Right ventricle myocardium inferior (tissue), 1 donor: ENCODE data around the gene TRAK2. TPM values are rescaled to one million over a fixed set of nuclear protein-coding genes. Genes with fewer than 3 reads are reported as not detected.
"Not testable (repeated sequence)": the region's sequence is repeated elsewhere in the genome, so short reads cannot be mapped to it uniquely, and the experiment has no call there.

ENCODE experiments used
- ATAC-seq: fragments of 200-7000 bp; cut with Tn5 transposase; one replicate; pipeline ENCODE4 v1.9.1; 2020; ENCODE audit warnings: mild to moderate bottlenecking, moderate library complexity
- DNase-seq: peaks from one replicate; pipeline ENCODE4 v3.0.0; 2021; ENCODE audit errors: missing footprints
- intact Hi-C: fragments of 100-400 bp; cut with DNase I; formaldehyde crosslinking; loops from one replicate; pipeline ENCODE4 v1.11.0; 2022
- long read RNA-seq: library from polyadenylated mRNA; unstranded; transcript quantifications from one replicate; pipeline ENCODE4 v2.0.0, GENCODE V29; 2021
- total RNA-seq: library from RNA; stranded (reverse); fragmentation: NEBNext Ultra II Directional; extraction: Animal tissue kit (Norgen Biotek cat#: 25700); gene quantifications from one replicate; pipeline ENCODE4 v1.2.1, GENCODE V29; 2021
- donor health status: DM: no; HTN: yes; CAD: no; lungs with severe emphysema.

TRAK2 gene
- total RNA-seq, result 163 TPM
- long read RNA-seq, full-length matches to known transcripts, result 12 of 29 reads
- long read RNA-seq, partial matches to known transcripts, result 6 of 29 reads
- long read RNA-seq, other reads (novel, unspliced or antisense), result 11 of 29 reads

DNA sequence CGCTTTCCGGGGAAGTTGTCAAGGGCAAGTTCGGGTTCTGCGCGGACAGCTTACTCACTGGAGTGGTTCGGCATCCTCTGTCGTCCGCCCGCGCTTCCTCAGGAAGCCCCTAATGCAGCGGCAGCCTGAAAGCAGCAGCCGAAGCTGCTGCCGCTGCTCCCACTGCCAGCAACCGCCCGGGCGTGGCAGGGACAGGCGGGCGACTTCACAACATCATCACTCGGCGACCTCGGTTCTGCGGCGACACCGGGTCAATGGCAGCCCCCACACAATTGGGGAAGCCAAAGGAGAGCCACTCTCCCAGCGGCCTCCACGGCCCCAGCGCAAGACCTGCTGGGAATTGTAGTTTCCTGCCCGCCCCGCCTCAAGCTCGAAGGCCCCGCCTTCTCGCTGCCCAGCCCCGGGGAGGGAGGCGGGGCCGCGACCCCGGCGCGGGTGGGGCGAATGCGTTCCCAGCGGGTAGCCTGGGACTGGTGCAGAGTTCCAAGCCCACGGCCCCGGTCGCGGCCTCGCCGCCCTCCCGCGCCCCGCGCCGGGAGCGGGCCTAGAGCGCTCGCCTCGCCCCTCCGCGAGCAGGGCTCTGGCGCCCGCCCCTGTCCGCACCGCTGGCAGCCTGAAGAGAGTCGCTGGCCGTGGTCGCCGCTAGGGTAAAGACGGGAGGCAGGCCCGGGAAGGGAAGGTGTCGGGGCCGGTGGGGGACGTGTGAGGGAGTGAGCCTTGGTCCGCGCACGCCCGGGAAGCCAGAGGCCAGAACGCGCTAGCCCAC, at the start of gene TRAK2, which contains the start of gene STRADB:
TSS of gene TRAK2 (minus strand) at position 167 of the 766 bp plus-strand sequence. CDS start 30,951 bp downstream, outside the sequence.
TSS of gene STRADB (plus strand) at position 449 of the 766 bp plus-strand sequence. CDS start 3,101 bp downstream, outside the sequence.
- DNase-seq (peak; percentile 97), ATAC-seq (peak; percentile 98)
- intact Hi-C loops, result loop anchor here (1.0 to 10.0 kb wide), 4 partner anchors 18 to 217 kb away; partner anchors contain the start of gene TMEM237

GRCh38 chr2:201500534-201500933, 49.3 kb upstream of the TRAK2 start:
- DNase-seq (no peak), ATAC-seq (no peak)
- intact Hi-C loops, result no loop called here

- intact Hi-C loops, result no loop called here
Measured at GRCh38 chr2:201496785-201497184, 45.5 kb upstream of the TRAK2 start.

GRCh38 chr2:201490291-201490690, 39.0 kb upstream of the TRAK2 start:
- intact Hi-C loops, result no loop called here
- DNase-seq (no peak), ATAC-seq (no peak)

More at GRCh38 chr2:201496785-201497184, 45.5 kb upstream of the TRAK2 start:
- ATAC-seq, result no peak
- DNase-seq, result no peak

- intact Hi-C loops, result no loop called here
- no peak for ATAC-seq
Measured at GRCh38 chr2:201484805-201485204, 33.5 kb upstream of the TRAK2 start.

GRCh38 chr2:201483758-201484157, 32.5 kb upstream of the TRAK2 start:
- ATAC-seq, DNase-seq, intact Hi-C loops: not testable (repeated sequence)

More at GRCh38 chr2:201484805-201485204, 33.5 kb upstream of the TRAK2 start:
- no peak for DNase-seq

DNA sequence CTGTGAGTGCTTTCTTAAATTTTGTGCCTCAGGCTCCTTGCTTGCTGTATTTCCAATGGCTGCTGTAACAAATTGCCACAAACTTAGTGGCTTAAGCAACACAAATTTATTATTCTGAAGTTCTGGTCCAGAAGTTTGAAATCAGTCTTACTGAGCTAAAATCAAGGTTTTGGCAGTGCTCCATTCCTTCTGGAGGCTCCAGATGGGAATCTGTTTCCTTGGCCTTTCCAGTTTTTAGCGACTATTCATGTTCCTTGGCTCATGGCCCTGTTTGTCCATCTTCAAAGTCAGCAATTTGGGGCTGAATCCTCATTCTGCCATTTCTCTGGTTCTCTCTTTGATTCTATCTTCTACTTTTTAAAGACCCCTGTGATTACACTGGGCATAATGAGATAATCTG, 32.1 kb upstream of the TRAK2 start:
- intact Hi-C loops, result no loop called here
- DNase-seq (no peak), ATAC-seq (peak; percentile 40)

- intact Hi-C loops, result no loop called here
- ATAC-seq (peak; percentile 52), DNase-seq (no peak)
Measured at GRCh38 chr2:201482543-201482942, 31.3 kb upstream of the TRAK2 start.

- intact Hi-C loops, result no loop called here
- DNase-seq, result no peak
- ATAC-seq, result no peak
Measured at GRCh38 chr2:201472411-201472810, 21.2 kb upstream of the TRAK2 start.

DNA sequence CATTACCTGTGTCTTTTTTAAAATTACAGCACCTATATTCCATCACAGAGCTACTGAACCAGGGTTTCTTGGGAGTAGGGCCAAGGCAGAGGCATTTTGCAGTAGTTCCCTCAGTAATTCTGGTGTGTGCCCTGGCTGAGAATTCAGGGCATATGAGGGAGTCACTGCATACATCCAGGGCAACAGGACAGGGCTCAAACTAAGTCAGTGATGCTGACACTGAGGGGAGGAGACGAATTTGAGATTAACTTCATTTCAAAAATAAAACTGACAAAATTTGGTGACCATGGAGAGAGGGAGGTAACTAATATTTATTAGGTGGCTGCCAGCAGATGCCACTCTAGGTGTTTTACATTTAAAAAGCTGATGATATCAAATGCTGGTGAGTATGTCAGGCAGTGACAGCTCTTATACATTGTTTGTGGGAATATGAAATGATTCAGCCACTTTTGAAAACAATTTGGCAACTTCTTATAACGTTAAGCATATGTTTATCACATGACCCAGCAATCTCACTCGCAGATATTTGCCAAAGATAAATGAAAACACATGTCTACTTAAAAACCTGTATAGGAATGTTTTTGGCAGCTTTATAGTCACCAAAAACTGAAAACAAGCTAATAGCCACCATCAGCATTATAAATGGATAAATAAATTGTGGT, 20.6 kb upstream of the TRAK2 start:
- no peak for ATAC-seq
- DNase-seq, result no peak
- intact Hi-C loops, result no loop called here

DNA sequence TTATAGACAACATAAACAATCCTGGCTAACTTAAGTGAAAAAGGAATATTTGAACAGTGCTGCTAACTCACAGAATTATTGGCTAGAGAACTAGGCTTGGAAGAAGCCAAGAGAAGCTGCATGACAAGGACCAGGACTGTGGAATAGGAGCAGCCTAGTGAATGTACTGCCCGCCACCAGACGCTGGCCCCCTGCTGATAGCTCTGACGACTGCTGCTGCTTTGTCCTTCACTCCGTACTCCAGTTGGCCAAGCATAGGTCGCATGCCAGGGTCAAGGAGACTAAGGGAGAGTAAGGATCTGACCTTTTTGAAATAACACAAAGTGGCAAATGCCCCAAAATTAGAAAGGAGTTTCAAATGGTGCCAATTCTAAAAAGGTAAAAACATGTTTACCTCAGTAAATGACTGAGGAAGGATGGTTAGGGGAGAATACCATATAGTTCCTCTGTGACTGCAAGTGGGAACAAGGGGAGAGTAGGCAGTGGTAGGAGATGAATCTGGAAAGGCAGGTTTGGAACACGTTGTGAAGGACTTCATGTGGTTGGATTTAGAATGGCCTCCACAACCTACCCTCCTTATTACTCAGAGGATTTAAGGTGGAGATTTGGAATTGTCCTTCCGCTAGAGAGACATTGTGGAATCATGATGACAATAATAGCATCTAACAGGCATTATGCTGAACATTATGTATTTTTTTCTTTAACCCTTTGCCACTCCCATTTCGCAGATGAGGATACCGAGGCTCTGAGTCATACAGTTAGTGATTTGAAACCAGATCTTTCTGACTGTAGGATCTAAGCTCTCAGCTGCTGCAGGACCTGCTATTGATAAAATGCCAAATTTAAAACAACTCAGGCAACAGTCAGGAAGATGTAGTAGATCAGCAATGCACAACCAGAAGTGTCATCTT, 19.8 kb upstream of the TRAK2 start:
- peak; percentile 80 for ATAC-seq
- intact Hi-C loops, result no loop called here

GRCh38 chr2:201467666-201468065, 16.4 kb upstream of the TRAK2 start:
- ATAC-seq (no peak), DNase-seq (no peak)
- intact Hi-C loops, result no loop called here

More for the DNA sequence above, 19.8 kb upstream of the TRAK2 start:
- DNase-seq, result peak; percentile 57

- peak; percentile 75 for ATAC-seq
- intact Hi-C loops, result no loop called here
- DNase-seq, result no peak
Measured at GRCh38 chr2:201466050-201466675, 14.9 kb upstream of the TRAK2 start.

GRCh38 chr2:201465524-201465971, 14.3 kb upstream of the TRAK2 start:
- intact Hi-C loops, result no loop called here
- peak; percentile 82 for ATAC-seq
- no peak for DNase-seq

GRCh38 chr2:201464547-201464946, 13.3 kb upstream of the TRAK2 start:
- no peak for DNase-seq
- intact Hi-C loops, result no loop called here
- ATAC-seq, result no peak

- ATAC-seq (no peak), DNase-seq (no peak)
- intact Hi-C loops, result no loop called here
Measured at GRCh38 chr2:201460532-201460931, 9.3 kb upstream of the TRAK2 start.

GRCh38 chr2:201458381-201458780, 7.1 kb upstream of the TRAK2 start:
- DNase-seq (no peak), ATAC-seq (no peak)
- intact Hi-C loops, result loop anchor here (10.0 kb wide), 2 partner anchors 186 to 224 kb away; partner anchors contain the start of gene TMEM237
